ENCODE data around the gene ANKMY2. TPM values are rescaled to one million over a fixed set of nuclear protein-coding genes. Genes with fewer than 3 reads are reported as not detected.

ANKMY2 gene
- total RNA-seq, 1 donor from 2014 or later: 8.7 TPM

GRCh38 chr7:16585540-16585939 lies 60.0 kb downstream of the ANKMY2 start:
- H3K36me3 Mint-ChIP-seq (ENCODE audit: low read depth): no peaks in the 10 kb centered on the region
- DNase-seq (ENCODE audit: low spot score): no peak
- H3K4me3 Mint-ChIP-seq (ENCODE audit: low read depth): no peak overlapping the region
- no peak overlapping the region for H3K27ac Mint-ChIP-seq
- H3K4me1 Mint-ChIP-seq (ENCODE audit: low read depth): no peaks in the 10 kb centered on the region
- H3K27me3 Mint-ChIP-seq (ENCODE audit: low read depth): peaks cover 4% of the 10 kb centered on the region
- intact Hi-C loops (cut with micrococcal nuclease): no loop called here
- no peaks in the 10 kb centered on the region for H3K9me3 Mint-ChIP-seq

DNA sequence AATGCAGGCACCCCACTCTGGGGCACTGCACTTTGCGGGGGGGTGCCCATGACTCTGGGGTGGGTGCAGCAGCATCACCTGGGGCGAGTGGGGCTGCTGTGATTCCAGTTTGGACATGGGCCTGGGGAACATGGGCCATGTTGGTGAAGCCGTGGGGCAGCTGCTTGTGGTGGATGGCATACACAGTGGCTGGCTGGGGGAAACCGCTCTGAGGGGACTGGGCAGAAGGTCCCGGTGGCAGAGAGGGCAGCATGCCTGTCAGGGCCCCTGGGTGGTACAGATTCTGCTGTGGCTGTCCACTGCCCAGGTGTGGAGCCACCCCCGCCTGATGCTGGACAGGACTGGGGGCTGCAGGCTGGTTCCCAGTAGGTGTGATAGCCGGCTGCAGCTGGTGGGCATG lies 61.7 kb downstream of the ANKMY2 start:
- H3K4me1 Mint-ChIP-seq (ENCODE audit: low read depth): no peaks in the 10 kb centered on the region
- DNase-seq (ENCODE audit: low spot score): no peak
- H3K9me3 Mint-ChIP-seq: no peaks in the 10 kb centered on the region
- H3K36me3 Mint-ChIP-seq (ENCODE audit: low read depth): no peaks in the 10 kb centered on the region
- peaks cover 4% of the 10 kb centered on the region for H3K27me3 Mint-ChIP-seq (ENCODE audit: low read depth)
- intact Hi-C loops (cut with micrococcal nuclease): no loop called here
- no peak overlapping the region for H3K27ac Mint-ChIP-seq
- no peak overlapping the region for H3K4me3 Mint-ChIP-seq (ENCODE audit: low read depth)

DNA sequence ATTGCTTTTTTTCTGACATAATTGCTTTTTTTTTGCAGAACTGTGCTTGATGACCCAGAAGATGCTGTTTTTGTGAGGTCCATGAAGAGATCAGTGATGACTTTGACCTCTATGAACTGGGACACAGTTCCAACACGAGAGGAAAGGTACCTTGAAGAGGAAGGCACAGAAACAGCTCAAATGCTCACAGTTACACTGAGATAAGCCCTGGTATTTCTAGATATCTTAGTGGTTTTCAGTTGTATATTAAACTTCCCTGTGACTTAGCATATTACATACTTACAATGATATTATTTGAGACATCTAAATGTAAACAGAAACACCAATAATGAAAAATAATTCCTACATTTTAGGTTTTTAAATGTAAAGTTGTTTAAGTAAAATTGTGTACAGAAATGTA lies 64.3 kb downstream of the ANKMY2 start:
- Mint-ChIP-seq H3K27me3 (ENCODE audit: low read depth) (peaks cover 8% of the 10 kb centered on the region), H3K4me1 (ENCODE audit: low read depth) (no peaks in the 10 kb centered on the region), H3K27ac (no peak overlapping the region), H3K36me3 (ENCODE audit: low read depth) (no peaks in the 10 kb centered on the region), H3K9me3 (no peaks in the 10 kb centered on the region), H3K4me3 (ENCODE audit: low read depth) (no peak overlapping the region)
- intact Hi-C loops (cut with micrococcal nuclease): no loop called here
- no peak for DNase-seq (ENCODE audit: low spot score)

- Mint-ChIP-seq H3K4me3 (ENCODE audit: low read depth) (no peak overlapping the region), H3K9me3 (no peaks in the 10 kb centered on the region), H3K36me3 (ENCODE audit: low read depth) (no peaks in the 10 kb centered on the region), H3K4me1 (ENCODE audit: low read depth) (no peaks in the 10 kb centered on the region), H3K27me3 (ENCODE audit: low read depth) (peaks cover 8% of the 10 kb centered on the region), H3K27ac (no peak overlapping the region)
- no peak for DNase-seq (ENCODE audit: low spot score)
- intact Hi-C loops (cut with micrococcal nuclease): no loop called here
These were observed 66.3 kb downstream of the ANKMY2 start for GRCh38 chr7:16579216-16579615.

DNA sequence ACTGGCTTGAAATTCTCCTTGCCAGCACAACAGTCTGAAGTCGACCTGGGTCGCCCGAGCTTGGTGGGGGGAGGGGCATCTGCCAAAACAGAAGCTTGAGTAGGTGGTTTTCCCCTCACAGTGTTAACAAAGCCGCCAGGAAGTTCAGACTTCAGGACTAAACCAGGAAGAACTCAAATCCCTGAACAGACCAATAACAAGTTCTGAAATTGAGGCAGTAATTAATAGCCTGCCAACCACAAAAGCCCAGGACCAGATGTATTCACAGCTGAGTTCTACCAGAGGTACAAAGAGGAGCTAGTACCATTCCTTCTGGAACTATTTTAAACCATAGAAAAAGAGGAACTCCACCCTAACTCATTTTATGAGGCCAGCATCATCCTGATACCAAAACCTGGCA lies 73.6 kb downstream of the ANKMY2 start:
- DNase-seq (ENCODE audit: low spot score): no peak
- H3K4me3 Mint-ChIP-seq (ENCODE audit: low read depth): no peak overlapping the region
- peaks cover 6% of the 10 kb centered on the region for H3K27me3 Mint-ChIP-seq (ENCODE audit: low read depth)
- no peaks in the 10 kb centered on the region for H3K4me1 Mint-ChIP-seq (ENCODE audit: low read depth)
- intact Hi-C loops (cut with micrococcal nuclease): no loop called here
- H3K9me3 Mint-ChIP-seq: no peaks in the 10 kb centered on the region
- H3K36me3 Mint-ChIP-seq (ENCODE audit: low read depth): no peaks in the 10 kb centered on the region
- no peak overlapping the region for H3K27ac Mint-ChIP-seq

DNA sequence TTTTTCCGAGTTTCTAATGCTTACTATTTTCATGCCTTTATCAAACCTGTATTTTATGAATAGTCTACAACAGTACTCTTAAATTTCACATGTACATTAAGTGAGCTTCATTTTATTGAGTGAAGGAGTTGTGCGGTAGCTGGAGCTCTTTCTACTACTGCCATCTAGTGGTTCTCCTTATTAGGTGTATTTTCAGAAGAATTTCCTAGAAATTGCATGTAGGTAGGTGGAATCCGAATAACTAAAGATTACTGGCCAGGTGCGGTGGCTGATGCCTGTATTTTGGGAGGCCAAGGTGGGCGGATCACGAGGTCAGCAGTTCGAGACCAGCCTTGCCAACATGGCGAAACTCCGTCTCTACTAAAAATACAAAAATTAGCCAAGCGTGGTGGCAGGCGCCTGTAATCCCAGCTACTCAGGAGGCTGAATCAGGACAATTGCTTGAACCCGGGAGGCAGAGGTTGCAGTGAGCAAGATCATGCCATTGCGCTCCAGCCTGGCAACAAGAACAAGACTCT lies 80.6 kb downstream of the ANKMY2 start:
- Mint-ChIP-seq H3K27me3 (ENCODE audit: low read depth) (peaks cover 6% of the 10 kb centered on the region), H3K4me1 (ENCODE audit: low read depth) (peaks cover 18% of the 10 kb centered on the region), H3K4me3 (ENCODE audit: low read depth) (no peak overlapping the region), H3K36me3 (ENCODE audit: low read depth) (no peaks in the 10 kb centered on the region), H3K9me3 (no peaks in the 10 kb centered on the region), H3K27ac (peak overlapping the region; percentile 48)
- intact Hi-C loops (cut with micrococcal nuclease): loop anchor here (1.0 to 5.0 kb wide), 4 partner anchors 73 to 487 kb away; no protein-coding TSS in a partner anchor
- DNase-seq (ENCODE audit: low spot score): no peak

DNA sequence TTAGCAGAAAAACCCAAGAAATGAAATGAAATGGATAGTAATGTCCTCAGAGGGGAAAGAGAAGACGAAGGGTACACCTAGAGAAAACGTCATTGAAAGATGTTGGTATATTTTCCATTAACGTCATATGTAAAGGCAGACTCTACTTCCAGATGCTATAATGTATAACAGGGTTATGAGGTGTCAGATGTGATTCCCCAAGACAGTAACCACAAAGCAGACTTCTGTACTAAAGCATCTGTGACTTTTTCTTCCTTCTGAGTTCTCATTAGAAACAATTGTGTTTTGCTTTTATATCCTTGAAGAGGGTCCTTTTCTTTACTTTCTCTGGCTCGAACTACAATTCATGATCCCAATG lies 81.6 kb downstream of the ANKMY2 start:
- no peak for DNase-seq (ENCODE audit: low spot score)
- Mint-ChIP-seq H3K36me3 (ENCODE audit: low read depth) (no peaks in the 10 kb centered on the region), H3K4me1 (ENCODE audit: low read depth) (peaks cover 20% of the 10 kb centered on the region), H3K27me3 (ENCODE audit: low read depth) (peaks cover 6% of the 10 kb centered on the region), H3K9me3 (no peaks in the 10 kb centered on the region), H3K27ac (no peak overlapping the region), H3K4me3 (ENCODE audit: low read depth) (no peak overlapping the region)
- intact Hi-C loops (cut with micrococcal nuclease): loop anchor here (5.0 kb wide), 1 partner anchor 72 kb away; no protein-coding TSS in a partner anchor

- H3K27me3 Mint-ChIP-seq (ENCODE audit: low read depth): peaks cover 3% of the 10 kb centered on the region
- DNase-seq (ENCODE audit: low spot score): no peak
- no peaks in the 10 kb centered on the region for H3K9me3 Mint-ChIP-seq
- H3K27ac Mint-ChIP-seq: no peak overlapping the region
- intact Hi-C loops (cut with micrococcal nuclease): loop anchor here (5.0 kb wide), 1 partner anchor 71 kb away; no protein-coding TSS in a partner anchor
- H3K4me3 Mint-ChIP-seq (ENCODE audit: low read depth): peak overlapping the region; percentile 37
- peaks cover 20% of the 10 kb centered on the region for H3K4me1 Mint-ChIP-seq (ENCODE audit: low read depth)
- H3K36me3 Mint-ChIP-seq (ENCODE audit: low read depth): no peaks in the 10 kb centered on the region
These were observed 82.1 kb downstream of the ANKMY2 start for GRCh38 chr7:16563281-16564022.

DNA sequence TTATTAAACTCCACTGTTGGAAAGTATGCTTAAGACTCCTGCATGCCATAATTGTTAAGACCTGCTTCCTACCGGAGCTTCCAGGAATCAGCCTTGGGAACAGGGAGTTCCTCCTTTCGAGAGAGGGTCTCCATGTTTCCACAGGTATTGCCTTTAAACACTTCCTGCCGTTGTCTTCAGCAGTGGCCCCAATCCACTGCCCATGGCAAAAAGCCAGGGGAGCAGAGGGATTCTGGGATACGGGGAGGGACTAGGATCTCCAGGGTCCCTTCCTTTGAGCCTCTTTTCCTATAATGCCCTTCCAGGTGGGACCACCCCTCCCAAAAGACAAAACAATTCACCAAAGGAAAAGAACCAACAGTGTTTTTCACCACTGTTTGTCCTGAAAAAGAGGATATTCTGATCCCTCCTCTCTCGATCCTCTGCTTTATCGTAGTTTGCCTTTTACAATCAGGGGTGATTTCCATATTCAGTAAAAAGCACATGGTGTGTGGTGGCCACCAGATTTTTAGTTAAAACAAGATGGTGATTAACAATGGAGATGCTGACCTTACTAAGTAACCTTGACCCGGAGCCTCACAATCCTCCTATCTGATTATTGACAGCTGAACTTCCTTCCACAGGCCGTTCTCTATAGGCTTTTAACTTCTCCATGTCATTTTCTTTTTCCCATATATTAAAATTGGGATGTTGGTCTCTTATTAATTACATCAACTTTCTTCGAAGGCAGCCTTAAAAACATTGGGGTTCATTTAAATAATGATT lies 82.9 kb downstream of the ANKMY2 start:
- Mint-ChIP-seq H3K27ac (no peak overlapping the region), H3K27me3 (ENCODE audit: low read depth) (no peaks in the 10 kb centered on the region), H3K9me3 (no peaks in the 10 kb centered on the region), H3K36me3 (ENCODE audit: low read depth) (no peaks in the 10 kb centered on the region), H3K4me1 (ENCODE audit: low read depth) (peaks cover 20% of the 10 kb centered on the region), H3K4me3 (ENCODE audit: low read depth) (no peak overlapping the region)
- intact Hi-C loops (cut with micrococcal nuclease): loop anchor here (5.0 kb wide), 1 partner anchor 70 kb away; no protein-coding TSS in a partner anchor
- no peak for DNase-seq (ENCODE audit: low spot score)

DNA sequence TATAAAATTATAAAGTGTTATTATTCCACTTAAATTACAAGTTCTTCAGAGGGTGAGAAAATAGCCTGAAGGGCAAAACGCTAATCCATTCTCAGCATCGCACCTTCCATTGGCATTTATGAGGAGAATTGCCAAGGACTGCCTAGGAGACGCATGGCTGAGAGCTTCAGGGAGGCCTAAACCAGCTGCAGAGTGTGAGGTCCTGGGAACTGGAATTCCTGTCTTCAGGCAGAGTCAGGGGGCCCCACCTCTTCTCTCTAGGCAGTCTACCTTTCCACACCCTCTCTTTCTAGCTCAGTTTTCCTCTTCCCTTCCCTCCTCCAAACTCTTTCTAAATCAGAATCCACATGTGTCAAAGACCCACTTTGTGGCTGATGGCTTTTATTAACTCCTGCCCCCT lies 83.6 kb downstream of the ANKMY2 start:
- H3K27me3 Mint-ChIP-seq (ENCODE audit: low read depth): no peaks in the 10 kb centered on the region
- H3K27ac Mint-ChIP-seq: no peak overlapping the region
- H3K4me1 Mint-ChIP-seq (ENCODE audit: low read depth): peaks cover 20% of the 10 kb centered on the region
- H3K9me3 Mint-ChIP-seq: no peaks in the 10 kb centered on the region
- H3K36me3 Mint-ChIP-seq (ENCODE audit: low read depth): no peaks in the 10 kb centered on the region
- intact Hi-C loops (cut with micrococcal nuclease): loop anchor here (5.0 kb wide), 1 partner anchor 70 kb away; no protein-coding TSS in a partner anchor
- no peak overlapping the region for H3K4me3 Mint-ChIP-seq (ENCODE audit: low read depth)
- no peak for DNase-seq (ENCODE audit: low spot score)

GRCh38 chr7:16559497-16560179 lies 85.9 kb downstream of the ANKMY2 start:
- H3K27me3 Mint-ChIP-seq (ENCODE audit: low read depth): no peaks in the 10 kb centered on the region
- H3K36me3 Mint-ChIP-seq (ENCODE audit: low read depth): no peaks in the 10 kb centered on the region
- H3K4me1 Mint-ChIP-seq (ENCODE audit: low read depth): peaks cover 16% of the 10 kb centered on the region
- no peak for DNase-seq (ENCODE audit: low spot score)
- no peaks in the 10 kb centered on the region for H3K9me3 Mint-ChIP-seq
- intact Hi-C loops (cut with micrococcal nuclease): loop anchor here (1.0 to 5.0 kb wide), 2 partner anchors 67 to 445 kb away; no protein-coding TSS in a partner anchor
- H3K27ac Mint-ChIP-seq: no peak overlapping the region
- no peak overlapping the region for H3K4me3 Mint-ChIP-seq (ENCODE audit: low read depth)

- H3K27ac Mint-ChIP-seq: no peak overlapping the region
- no peak for DNase-seq (ENCODE audit: low spot score)
- no peaks in the 10 kb centered on the region for H3K9me3 Mint-ChIP-seq
- no peaks in the 10 kb centered on the region for H3K27me3 Mint-ChIP-seq (ENCODE audit: low read depth)
- no peak overlapping the region for H3K4me3 Mint-ChIP-seq (ENCODE audit: low read depth)
- no peaks in the 10 kb centered on the region for H3K36me3 Mint-ChIP-seq (ENCODE audit: low read depth)
- H3K4me1 Mint-ChIP-seq (ENCODE audit: low read depth): peaks cover 11% of the 10 kb centered on the region
- intact Hi-C loops (cut with micrococcal nuclease): no loop called here
These were observed 86.7 kb downstream of the ANKMY2 start for GRCh38 chr7:16558761-16559302.
